Measurements from ENCODE around the gene SHC4. TPM values are rescaled to one million over a fixed set of nuclear protein-coding genes. Genes with fewer than 3 reads are reported as not detected.

Gene SHC4
- total RNA-seq, 4 donors from 2014 or later = 1.8 to 2.3 (median 2.1) TPM

DNA sequence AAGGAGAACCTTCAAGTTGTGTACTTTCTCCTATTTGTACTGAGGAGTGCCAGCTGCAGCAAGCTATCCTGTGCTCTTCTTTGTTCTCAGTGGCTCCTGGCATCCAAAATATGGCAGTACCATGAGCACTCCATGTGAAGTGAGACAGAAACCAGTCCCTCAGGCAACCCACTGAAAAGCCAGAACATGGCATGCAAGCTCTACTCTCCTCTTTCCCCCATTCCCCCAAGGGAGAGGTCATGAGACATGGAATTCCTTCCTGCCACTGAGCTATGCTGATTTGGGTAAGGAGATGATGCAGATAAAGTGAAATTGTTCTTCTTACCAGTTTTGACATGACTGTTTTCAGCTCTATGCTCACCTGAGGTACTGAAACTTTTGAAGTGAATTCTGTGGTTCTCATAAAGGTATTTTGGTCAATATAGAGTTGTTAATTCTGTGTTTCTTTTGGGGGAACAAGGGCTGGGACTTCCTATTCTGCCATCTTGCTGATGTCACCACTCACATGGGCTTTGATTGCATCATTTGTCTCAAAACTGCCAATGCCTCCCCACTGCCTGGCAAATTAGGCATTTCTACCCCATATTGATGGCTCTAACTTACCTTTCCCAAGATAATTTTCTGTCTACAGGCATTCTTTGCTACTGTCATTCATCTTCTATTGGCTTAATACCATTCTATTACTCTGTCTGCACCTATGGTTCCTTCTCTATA, 130.0 kb downstream of the SHC4 start:
- H3K27me3 ChIP-seq = no peaks in the 10 kb centered on the region
- intact Hi-C loops (cut with DNase I) = no loop called here
- TF ChIP-seq POLR2A (IDR thresholded peaks at IDR 0.05; ENCODE audit: low read depth) (no peak), POLR2AphosphoS5 (IDR thresholded peaks at IDR 0.05) (no peak), EP300 (IDR thresholded peaks at IDR 0.05) (no peak)
- TF ChIP-seq, protein P1, sequence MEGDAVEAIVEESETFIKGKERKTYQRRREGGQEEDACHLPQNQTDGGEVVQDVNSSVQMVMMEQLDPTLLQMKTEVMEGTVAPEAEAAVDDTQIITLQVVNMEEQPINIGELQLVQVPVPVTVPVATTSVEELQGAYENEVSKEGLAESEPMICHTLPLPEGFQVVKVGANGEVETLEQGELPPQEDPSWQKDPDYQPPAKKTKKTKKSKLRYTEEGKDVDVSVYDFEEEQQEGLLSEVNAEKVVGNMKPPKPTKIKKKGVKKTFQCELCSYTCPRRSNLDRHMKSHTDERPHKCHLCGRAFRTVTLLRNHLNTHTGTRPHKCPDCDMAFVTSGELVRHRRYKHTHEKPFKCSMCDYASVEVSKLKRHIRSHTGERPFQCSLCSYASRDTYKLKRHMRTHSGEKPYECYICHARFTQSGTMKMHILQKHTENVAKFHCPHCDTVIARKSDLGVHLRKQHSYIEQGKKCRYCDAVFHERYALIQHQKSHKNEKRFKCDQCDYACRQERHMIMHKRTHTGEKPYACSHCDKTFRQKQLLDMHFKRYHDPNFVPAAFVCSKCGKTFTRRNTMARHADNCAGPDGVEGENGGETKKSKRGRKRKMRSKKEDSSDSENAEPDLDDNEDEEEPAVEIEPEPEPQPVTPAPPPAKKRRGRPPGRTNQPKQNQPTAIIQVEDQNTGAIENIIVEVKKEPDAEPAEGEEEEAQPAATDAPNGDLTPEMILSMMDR (IDR thresholded peaks at IDR 0.05) = no peak
- H3K4me1 ChIP-seq = no peaks in the 10 kb centered on the region
- no peak for DNase-seq (ENCODE audit: extremely low spot score)
- peaks cover 0 to 16% (median 4%) of the 10 kb centered on the region in 4 donors for H3K9me3 ChIP-seq
- H3K27ac ChIP-seq (replicated peaks in 1 of 4) = no peak overlapping the region
- no peak overlapping the region for H3K4me3 ChIP-seq
- no peaks in the 10 kb centered on the region for H3K36me3 ChIP-seq

DNA sequence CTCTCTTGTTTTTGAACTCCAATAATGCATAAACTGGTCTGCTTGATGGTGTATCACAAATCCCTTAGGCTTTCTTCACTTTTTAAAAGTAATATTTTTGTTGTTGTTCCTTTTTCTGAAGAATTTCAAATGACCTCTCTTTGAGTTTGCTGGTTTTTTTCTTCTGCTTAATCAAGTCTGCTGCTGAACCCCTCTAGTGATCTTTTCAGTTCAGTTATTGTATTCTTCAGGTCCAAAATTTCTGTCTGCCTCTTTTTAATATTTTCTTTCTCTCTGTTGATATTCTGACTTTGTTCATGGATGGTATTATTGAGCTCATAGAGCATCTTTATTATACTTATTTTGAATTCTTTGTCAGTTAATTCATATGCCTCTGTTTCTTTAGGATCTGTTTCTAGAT, 131.1 kb downstream of the SHC4 start:
- Histone ChIP-seq H3K36me3 (no peaks in the 10 kb centered on the region), H3K4me3 (no peak overlapping the region), H3K27me3 (no peaks in the 10 kb centered on the region), H3K4me1 (no peaks in the 10 kb centered on the region), H3K27ac (replicated peaks in 1 of 4) (no peak overlapping the region), H3K9me3 (peaks cover 0 to 16% (median 4%) of the 10 kb centered on the region in 4 donors)
- intact Hi-C loops (cut with DNase I) = no loop called here
- TF ChIP-seq POLR2AphosphoS5 (IDR thresholded peaks at IDR 0.05) (no peak), EP300 (IDR thresholded peaks at IDR 0.05) (no peak), POLR2A (IDR thresholded peaks at IDR 0.05; ENCODE audit: low read depth) (no peak)
- TF ChIP-seq, protein P1 (IDR thresholded peaks at IDR 0.05) = no peak
- DNase-seq (ENCODE audit: extremely low spot score) = no peak

DNA sequence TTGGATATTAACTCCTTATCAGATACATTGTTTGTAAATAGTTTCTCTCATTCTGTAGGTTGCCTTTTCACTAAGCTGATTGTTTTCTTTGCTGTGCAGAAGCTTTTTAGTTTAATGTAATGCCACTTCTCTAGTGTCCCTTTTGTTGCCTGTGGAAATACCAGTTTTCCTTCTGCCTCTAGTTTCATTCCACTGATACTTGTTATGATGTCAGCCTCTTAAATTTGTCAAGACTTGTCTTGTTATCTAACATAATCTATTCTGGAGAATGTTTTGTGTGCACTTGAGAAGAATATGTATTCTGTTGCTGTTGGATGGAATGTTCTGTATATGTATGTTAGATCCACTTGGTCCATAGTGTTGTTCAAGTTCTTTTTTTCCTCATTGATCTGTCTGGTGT, 134.8 kb downstream of the SHC4 start:
- H3K9me3 ChIP-seq = peaks cover 0 to 16% (median 4%) of the 10 kb centered on the region in 4 donors
- no peak for DNase-seq (ENCODE audit: extremely low spot score)
- H3K4me1 ChIP-seq = no peaks in the 10 kb centered on the region
- no peaks in the 10 kb centered on the region for H3K27me3 ChIP-seq
- H3K36me3 ChIP-seq = no peaks in the 10 kb centered on the region
- H3K4me3 ChIP-seq = no peak overlapping the region
- no peak overlapping the region for H3K27ac ChIP-seq (replicated peaks in 1 of 4)
- TF ChIP-seq, protein P1 (IDR thresholded peaks at IDR 0.05) = no peak
- no peak for TF ChIP-seq EP300 (IDR thresholded peaks at IDR 0.05)
- TF ChIP-seq POLR2AphosphoS5 (IDR thresholded peaks at IDR 0.05) = no peak
- TF ChIP-seq POLR2A (IDR thresholded peaks at IDR 0.05; ENCODE audit: low read depth) = no peak
- intact Hi-C loops (cut with DNase I) = no loop called here

DNA sequence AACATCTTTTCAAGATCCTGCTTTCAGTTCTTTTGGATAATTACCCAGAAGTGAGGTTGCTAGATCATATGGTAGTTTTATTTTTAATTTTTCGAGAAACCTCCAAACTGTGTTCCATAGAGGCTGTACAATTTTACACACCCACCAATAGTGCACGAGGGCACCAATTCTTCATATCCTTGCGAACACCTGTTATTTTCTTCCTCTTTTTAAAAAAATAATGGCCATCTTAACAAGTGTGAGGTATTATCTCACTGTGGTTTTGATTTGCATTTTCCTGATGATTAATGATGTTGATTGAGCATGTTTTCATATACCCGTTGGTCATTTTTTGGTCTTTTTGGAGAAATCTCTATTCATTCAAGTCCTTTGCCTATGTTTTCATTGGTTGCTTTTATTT, 135.2 kb downstream of the SHC4 start:
- no peak for TF ChIP-seq EP300 (IDR thresholded peaks at IDR 0.05)
- no peak for TF ChIP-seq POLR2A (IDR thresholded peaks at IDR 0.05; ENCODE audit: low read depth)
- TF ChIP-seq, protein P1 (IDR thresholded peaks at IDR 0.05) = no peak
- TF ChIP-seq POLR2AphosphoS5 (IDR thresholded peaks at IDR 0.05) = no peak
- peaks cover 0 to 15% (median 3%) of the 10 kb centered on the region in 4 donors for H3K9me3 ChIP-seq
- DNase-seq (ENCODE audit: extremely low spot score) = no peak
- no peak overlapping the region for H3K27ac ChIP-seq (replicated peaks in 1 of 4)
- H3K4me3 ChIP-seq = no peak overlapping the region
- no peaks in the 10 kb centered on the region for H3K27me3 ChIP-seq
- H3K4me1 ChIP-seq = no peaks in the 10 kb centered on the region
- WGBS = 77% methylated on average over 4 of the region's 4 CpGs
- H3K36me3 ChIP-seq = no peaks in the 10 kb centered on the region
- intact Hi-C loops (cut with DNase I) = no loop called here

DNA sequence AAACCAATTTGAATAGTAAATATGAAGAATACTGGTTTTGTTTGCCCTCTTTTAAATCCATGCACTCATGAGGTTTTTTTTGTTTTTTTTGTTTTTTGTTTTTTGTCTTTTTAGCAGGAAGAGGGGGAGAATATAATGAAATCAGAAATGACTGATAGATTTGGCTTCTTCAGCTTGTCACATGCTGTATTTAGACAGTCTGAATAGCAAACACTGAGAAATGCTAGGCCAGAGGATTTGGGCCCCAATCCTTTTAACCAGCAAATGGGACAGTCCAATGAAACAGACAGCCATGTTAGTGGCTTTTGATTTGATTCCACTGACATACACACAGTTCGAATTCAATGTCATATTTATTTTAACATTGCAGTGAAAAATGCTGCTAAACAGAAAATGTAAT, 138.6 kb downstream of the SHC4 start:
- DNase-seq (ENCODE audit: extremely low spot score) = no peak
- no peaks in the 10 kb centered on the region for H3K4me1 ChIP-seq
- H3K9me3 ChIP-seq = peaks cover 0 to 4% (median 0%) of the 10 kb centered on the region in 4 donors
- TF ChIP-seq POLR2A (IDR thresholded peaks at IDR 0.05; ENCODE audit: low read depth) (no peak), POLR2AphosphoS5 (IDR thresholded peaks at IDR 0.05) (no peak), EP300 (IDR thresholded peaks at IDR 0.05) (no peak)
- TF ChIP-seq, protein P1 (IDR thresholded peaks at IDR 0.05) = no peak
- no peaks in the 10 kb centered on the region for H3K36me3 ChIP-seq
- H3K27me3 ChIP-seq = no peaks in the 10 kb centered on the region
- H3K27ac ChIP-seq (replicated peaks in 1 of 4) = no peak overlapping the region
- WGBS = 91% methylated on average over 1 of the region's 1 CpG
- no peak overlapping the region for H3K4me3 ChIP-seq
- intact Hi-C loops (cut with DNase I) = no loop called here

Data from esophagus muscularis mucosa (tissue), 4 donors.